Measurements from ENCODE around the gene CNTNAP2.

The CNTNAP2 gene

DNA sequence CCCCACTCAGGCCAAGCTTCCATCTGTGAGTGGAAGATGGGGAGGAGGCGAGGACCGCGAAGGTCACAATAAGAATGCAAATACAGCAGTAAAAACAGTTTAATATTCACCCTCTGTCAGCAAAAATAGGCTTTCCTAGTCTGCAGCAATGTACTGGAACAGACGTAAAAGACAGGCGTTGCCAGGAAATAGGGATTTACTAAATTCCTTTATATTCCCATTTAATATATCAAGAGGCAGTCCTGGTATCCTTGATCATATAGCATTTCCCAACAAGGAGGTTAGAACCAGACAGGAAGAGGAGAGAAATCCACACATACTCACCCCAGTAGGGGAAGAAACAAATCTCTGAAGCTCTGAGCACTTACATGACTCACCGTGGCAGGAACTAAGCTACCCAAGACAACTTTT lies 1419.1 kb downstream of the CNTNAP2 start:
- H3K4me1 ChIP-seq (ENCODE audit: control insufficient read depth, insufficient read depth, low read length), result no peaks in the 10 kb centered on the region
- no peaks in the 10 kb centered on the region for H3K9me3 ChIP-seq (ENCODE audit: control insufficient read depth, low read length)
- no peak overlapping the region for H3K27ac ChIP-seq (ENCODE audit: insufficient read depth, low read depth, low read length, poor library complexity, severe bottlenecking)
- WGBS, 2 experiments, result 98% methylated on average over 6 of the region's 6 CpGs
- no peak overlapping the region for H3K4me3 ChIP-seq (ENCODE audit: insufficient read depth, low read depth, low read length)
- no peaks in the 10 kb centered on the region for H3K27me3 ChIP-seq (ENCODE audit: control insufficient read depth, insufficient read depth, low read length, poor library complexity, severe bottlenecking)
- H3K36me3 ChIP-seq (ENCODE audit: control insufficient read depth, insufficient read depth, low read length), result no peaks in the 10 kb centered on the region

DNA sequence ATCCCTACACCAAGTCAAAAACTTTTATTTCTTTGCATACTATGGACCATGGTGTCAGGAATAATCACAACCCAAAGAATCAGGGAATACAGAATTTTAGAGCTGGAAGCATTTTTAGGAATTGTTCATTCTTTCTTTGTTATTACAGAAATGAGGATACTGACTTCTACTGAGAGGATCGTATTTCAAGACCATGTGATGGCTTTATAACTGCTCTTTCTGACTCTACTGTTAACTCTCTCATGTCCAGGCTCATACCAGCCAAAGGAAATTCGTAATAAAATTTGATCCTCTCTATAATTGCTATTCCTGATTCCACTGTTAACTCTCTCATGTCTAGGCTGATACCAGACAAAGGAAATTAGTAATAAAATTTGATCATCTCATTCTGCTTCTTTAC lies 1423.1 kb downstream of the CNTNAP2 start:
- Histone ChIP-seq H3K9me3 (ENCODE audit: control insufficient read depth, low read length) (no peaks in the 10 kb centered on the region), H3K36me3 (ENCODE audit: control insufficient read depth, insufficient read depth, low read length) (no peaks in the 10 kb centered on the region), H3K4me3 (ENCODE audit: insufficient read depth, low read depth, low read length) (no peak overlapping the region)

DNA sequence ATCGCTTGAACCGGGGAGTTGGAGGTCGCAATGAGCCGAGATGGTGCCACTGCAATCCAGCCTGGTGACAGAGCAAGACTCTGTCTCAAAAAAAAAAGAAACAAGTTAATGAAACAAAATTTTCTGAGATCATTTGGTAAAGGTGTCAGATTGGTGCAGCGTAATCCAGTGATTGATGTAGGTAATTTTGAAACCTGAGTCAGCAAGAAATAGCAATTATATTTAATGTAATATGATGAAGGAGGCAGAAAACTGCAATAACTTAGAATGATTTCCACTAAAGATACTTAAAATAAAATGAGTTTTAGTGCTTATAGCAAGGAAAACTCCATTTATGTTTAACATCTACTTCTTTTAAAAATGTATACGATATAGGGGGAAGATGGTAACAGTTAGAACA lies 1424.1 kb downstream of the CNTNAP2 start:
- H3K4me1 ChIP-seq (ENCODE audit: control insufficient read depth, insufficient read depth, low read length), result no peaks in the 10 kb centered on the region
- no peak overlapping the region for H3K27ac ChIP-seq (ENCODE audit: insufficient read depth, low read depth, low read length, poor library complexity, severe bottlenecking)
- no peak overlapping the region for H3K4me3 ChIP-seq (ENCODE audit: insufficient read depth, low read depth, low read length)
- H3K36me3 ChIP-seq (ENCODE audit: control insufficient read depth, insufficient read depth, low read length), result no peaks in the 10 kb centered on the region
- no peaks in the 10 kb centered on the region for H3K27me3 ChIP-seq (ENCODE audit: control insufficient read depth, insufficient read depth, low read length, poor library complexity, severe bottlenecking)
- no peaks in the 10 kb centered on the region for H3K9me3 ChIP-seq (ENCODE audit: control insufficient read depth, low read length)
- 95 to 97% methylated on average over 6 of the region's 6 CpGs for WGBS, 2 experiments

More for the DNA sequence above, 1423.1 kb downstream of the CNTNAP2 start:
- H3K4me1 ChIP-seq (ENCODE audit: control insufficient read depth, insufficient read depth, low read length), result no peaks in the 10 kb centered on the region
- no peak overlapping the region for H3K27ac ChIP-seq (ENCODE audit: insufficient read depth, low read depth, low read length, poor library complexity, severe bottlenecking)
- no peaks in the 10 kb centered on the region for H3K27me3 ChIP-seq (ENCODE audit: control insufficient read depth, insufficient read depth, low read length, poor library complexity, severe bottlenecking)
- whole genome bisulfite sequencing, 2 experiments, result 89 to 91% methylated on average over 2 of the region's 2 CpGs

DNA sequence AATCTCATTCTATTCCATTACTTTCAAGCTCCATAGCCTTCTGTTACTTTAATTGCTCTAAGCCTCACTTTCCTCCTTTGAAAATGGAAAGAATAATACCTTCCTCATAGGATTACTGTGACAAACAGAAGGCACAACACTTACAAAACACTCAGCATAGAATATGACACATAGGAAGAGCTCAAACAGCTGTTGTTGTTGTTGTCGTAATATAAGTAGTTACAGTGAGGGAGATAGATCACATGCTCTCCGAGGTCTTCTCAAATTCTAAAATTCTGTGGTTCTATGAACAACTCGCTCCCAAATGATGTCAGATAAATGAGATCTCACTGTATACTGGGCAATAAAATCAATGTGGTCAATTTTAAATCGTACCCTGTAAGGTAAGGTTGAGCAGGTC lies 1424.7 kb downstream of the CNTNAP2 start:
- no peaks in the 10 kb centered on the region for H3K27me3 ChIP-seq (ENCODE audit: control insufficient read depth, insufficient read depth, low read length, poor library complexity, severe bottlenecking)
- no peaks in the 10 kb centered on the region for H3K9me3 ChIP-seq (ENCODE audit: control insufficient read depth, low read length)
- no peaks in the 10 kb centered on the region for H3K36me3 ChIP-seq (ENCODE audit: control insufficient read depth, insufficient read depth, low read length)
- no peaks in the 10 kb centered on the region for H3K4me1 ChIP-seq (ENCODE audit: control insufficient read depth, insufficient read depth, low read length)
- WGBS, 2 experiments, result 82 to 93% methylated on average over 3 to 4 of the region's 4 CpGs
- no peak overlapping the region for H3K27ac ChIP-seq (ENCODE audit: insufficient read depth, low read depth, low read length, poor library complexity, severe bottlenecking)
- H3K4me3 ChIP-seq (ENCODE audit: insufficient read depth, low read depth, low read length), result no peak overlapping the region

DNA sequence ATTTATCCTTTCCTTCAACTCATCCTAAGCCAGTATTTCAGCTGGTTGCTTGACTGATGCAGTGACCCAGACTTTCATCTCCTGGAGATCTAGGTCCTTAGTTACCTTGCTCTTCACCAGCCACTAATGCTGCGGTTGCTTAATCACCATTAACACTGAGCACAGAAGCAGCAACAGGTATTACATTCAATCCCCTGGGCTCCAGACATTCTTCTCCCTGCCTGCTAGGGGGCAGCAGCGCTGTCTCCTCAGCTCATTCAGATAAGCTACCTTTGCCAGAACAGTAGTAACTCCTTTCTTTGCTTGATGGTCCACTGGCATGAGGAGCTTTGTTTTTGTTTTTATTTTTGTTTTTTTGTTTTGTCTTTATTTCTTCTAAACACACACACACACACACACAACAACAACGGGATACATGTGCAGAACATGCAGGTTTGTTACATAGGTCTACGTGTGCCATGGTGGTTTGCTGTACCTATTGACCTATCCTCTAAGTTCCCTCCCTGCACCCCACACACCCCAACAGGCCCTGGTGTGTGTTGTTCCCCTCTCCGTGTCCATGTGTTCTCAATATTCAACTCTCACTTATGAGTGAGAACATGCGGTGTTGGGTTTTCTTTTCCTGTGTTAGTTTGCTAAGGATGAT lies 1430.8 kb downstream of the CNTNAP2 start:
- 79 to 82% methylated on average over 6 of the region's 6 CpGs for WGBS, 2 experiments
- no peak overlapping the region for H3K4me3 ChIP-seq (ENCODE audit: insufficient read depth, low read depth, low read length)
- H3K9me3 ChIP-seq (ENCODE audit: control insufficient read depth, low read length), result no peaks in the 10 kb centered on the region
- H3K36me3 ChIP-seq (ENCODE audit: control insufficient read depth, insufficient read depth, low read length), result no peaks in the 10 kb centered on the region
- no peaks in the 10 kb centered on the region for H3K27me3 ChIP-seq (ENCODE audit: control insufficient read depth, insufficient read depth, low read length, poor library complexity, severe bottlenecking)
- no peak overlapping the region for H3K27ac ChIP-seq (ENCODE audit: insufficient read depth, low read depth, low read length, poor library complexity, severe bottlenecking)
- H3K4me1 ChIP-seq (ENCODE audit: control insufficient read depth, insufficient read depth, low read length), result no peaks in the 10 kb centered on the region

DNA sequence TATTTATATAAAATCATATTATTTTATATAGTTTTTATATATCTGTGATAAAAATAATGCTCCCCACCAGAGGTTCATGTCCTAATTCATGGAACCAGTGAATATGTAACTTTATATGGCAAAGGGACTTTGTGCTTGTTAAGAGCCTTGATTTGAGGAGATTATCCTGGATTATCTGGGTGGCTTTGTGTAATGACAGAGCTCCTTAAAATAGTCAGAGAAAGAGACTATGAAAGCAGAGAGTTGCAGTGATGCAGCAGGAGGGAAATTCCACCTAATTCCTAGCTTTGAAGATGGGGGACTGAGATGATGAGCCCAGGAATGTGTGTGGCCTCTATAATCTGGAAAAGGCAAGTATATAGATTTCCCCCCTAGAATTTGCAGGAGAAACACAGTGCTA lies 1439.7 kb downstream of the CNTNAP2 start:
- no peaks in the 10 kb centered on the region for H3K36me3 ChIP-seq (ENCODE audit: control insufficient read depth, insufficient read depth, low read length)
- H3K27ac ChIP-seq (ENCODE audit: insufficient read depth, low read depth, low read length, poor library complexity, severe bottlenecking), result no peak overlapping the region
- H3K9me3 ChIP-seq (ENCODE audit: control insufficient read depth, low read length), result no peaks in the 10 kb centered on the region
- H3K4me3 ChIP-seq (ENCODE audit: insufficient read depth, low read depth, low read length), result no peak overlapping the region
- H3K4me1 ChIP-seq (ENCODE audit: control insufficient read depth, insufficient read depth, low read length), result no peaks in the 10 kb centered on the region
- H3K27me3 ChIP-seq (ENCODE audit: control insufficient read depth, insufficient read depth, low read length, poor library complexity, severe bottlenecking), result peaks cover 11% of the 10 kb centered on the region

DNA sequence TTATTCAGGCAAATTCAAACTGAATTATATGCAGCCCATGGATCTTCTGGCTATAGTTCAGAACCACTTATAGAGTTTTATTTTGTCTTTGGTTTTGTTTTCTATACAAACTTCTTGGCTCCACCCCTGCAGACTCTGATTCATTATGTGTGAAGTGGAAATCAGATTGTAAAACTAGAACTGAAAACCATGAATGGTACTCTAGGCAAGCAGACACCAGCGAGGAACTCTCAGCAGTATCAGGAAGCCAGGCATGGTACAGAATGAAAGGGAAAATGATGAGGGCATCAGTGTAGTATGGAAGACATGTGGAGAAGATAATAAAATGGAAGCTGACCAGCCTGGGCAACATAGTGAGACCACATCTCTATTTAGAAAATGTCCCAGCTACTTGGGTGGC lies 1447.1 kb downstream of the CNTNAP2 start:
- Histone ChIP-seq H3K27me3 (ENCODE audit: control insufficient read depth, insufficient read depth, low read length, poor library complexity, severe bottlenecking) (no peaks in the 10 kb centered on the region), H3K4me1 (ENCODE audit: control insufficient read depth, insufficient read depth, low read length) (no peaks in the 10 kb centered on the region), H3K4me3 (ENCODE audit: insufficient read depth, low read depth, low read length) (no peak overlapping the region), H3K27ac (ENCODE audit: insufficient read depth, low read depth, low read length, poor library complexity, severe bottlenecking) (no peak overlapping the region), H3K9me3 (ENCODE audit: control insufficient read depth, low read length) (no peaks in the 10 kb centered on the region), H3K36me3 (ENCODE audit: control insufficient read depth, insufficient read depth, low read length) (no peaks in the 10 kb centered on the region)
- WGBS, 2 experiments, result 94 to 95% methylated on average over 1 of the region's 1 CpG

DNA sequence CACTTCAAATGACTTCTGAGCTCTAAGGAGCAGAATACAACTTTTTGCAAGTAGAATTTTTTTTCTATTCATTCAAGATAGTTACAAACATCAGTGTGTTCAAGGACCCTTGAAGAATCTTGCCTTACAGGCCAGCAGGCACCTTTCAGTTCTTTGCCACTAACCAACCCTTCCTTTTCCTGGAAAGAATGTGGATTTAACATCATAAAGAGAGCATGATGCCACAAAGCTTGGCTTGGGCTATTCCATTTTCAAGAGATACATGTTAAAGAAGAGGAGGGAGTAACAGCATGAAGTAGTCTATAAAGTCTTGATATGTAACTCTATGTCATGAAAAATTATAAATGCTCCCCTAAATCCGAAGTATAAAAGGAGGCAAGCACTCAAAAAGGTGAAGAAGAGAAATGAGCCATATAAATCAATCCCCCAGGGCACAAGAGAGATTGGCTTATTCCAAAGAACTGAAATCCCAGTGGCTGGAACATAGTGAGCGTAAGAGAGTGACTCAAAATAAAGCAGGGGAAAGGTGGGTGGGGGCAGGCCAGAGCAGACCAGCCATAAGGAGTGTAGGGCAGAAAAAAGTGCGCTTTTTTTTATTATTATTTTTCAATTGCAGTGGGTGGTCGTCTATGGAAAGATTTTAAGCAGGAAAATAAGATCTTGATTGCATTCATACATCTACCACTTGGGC lies 1448.3 kb downstream of the CNTNAP2 start:
- H3K9me3 ChIP-seq (ENCODE audit: control insufficient read depth, low read length), result no peaks in the 10 kb centered on the region
- no peak overlapping the region for H3K4me3 ChIP-seq (ENCODE audit: insufficient read depth, low read depth, low read length)
- H3K27me3 ChIP-seq (ENCODE audit: control insufficient read depth, insufficient read depth, low read length, poor library complexity, severe bottlenecking), result no peaks in the 10 kb centered on the region
- H3K4me1 ChIP-seq (ENCODE audit: control insufficient read depth, insufficient read depth, low read length), result no peaks in the 10 kb centered on the region
- no peak overlapping the region for H3K27ac ChIP-seq (ENCODE audit: insufficient read depth, low read depth, low read length, poor library complexity, severe bottlenecking)
- no peaks in the 10 kb centered on the region for H3K36me3 ChIP-seq (ENCODE audit: control insufficient read depth, insufficient read depth, low read length)
- 95 to 96% methylated on average over 4 of the region's 4 CpGs for WGBS, 2 experiments

DNA sequence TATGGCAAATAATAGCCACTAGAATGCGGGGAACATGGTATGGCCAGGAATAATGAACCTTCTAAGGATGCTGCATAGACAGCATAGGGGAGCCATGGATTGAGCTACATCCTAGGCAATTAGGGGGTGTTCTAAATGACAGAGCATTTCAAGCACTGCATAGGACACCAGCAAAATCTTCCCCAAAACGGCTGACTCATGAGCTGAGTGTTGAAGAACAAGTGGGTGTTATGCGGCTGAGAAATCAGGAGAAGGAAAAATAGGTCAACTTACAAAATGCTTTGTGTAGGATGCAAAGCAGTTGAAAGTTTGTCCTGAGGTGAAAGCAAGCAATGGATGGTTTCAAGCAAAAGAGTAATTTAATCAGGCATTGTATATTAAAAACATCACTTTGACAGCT lies 1450.4 kb downstream of the CNTNAP2 start:
- Histone ChIP-seq H3K4me1 (ENCODE audit: control insufficient read depth, insufficient read depth, low read length) (peaks cover 5% of the 10 kb centered on the region), H3K9me3 (ENCODE audit: control insufficient read depth, low read length) (no peaks in the 10 kb centered on the region)
- WGBS, 2 experiments, result 94 to 96% methylated on average over 3 of the region's 3 CpGs

DNA sequence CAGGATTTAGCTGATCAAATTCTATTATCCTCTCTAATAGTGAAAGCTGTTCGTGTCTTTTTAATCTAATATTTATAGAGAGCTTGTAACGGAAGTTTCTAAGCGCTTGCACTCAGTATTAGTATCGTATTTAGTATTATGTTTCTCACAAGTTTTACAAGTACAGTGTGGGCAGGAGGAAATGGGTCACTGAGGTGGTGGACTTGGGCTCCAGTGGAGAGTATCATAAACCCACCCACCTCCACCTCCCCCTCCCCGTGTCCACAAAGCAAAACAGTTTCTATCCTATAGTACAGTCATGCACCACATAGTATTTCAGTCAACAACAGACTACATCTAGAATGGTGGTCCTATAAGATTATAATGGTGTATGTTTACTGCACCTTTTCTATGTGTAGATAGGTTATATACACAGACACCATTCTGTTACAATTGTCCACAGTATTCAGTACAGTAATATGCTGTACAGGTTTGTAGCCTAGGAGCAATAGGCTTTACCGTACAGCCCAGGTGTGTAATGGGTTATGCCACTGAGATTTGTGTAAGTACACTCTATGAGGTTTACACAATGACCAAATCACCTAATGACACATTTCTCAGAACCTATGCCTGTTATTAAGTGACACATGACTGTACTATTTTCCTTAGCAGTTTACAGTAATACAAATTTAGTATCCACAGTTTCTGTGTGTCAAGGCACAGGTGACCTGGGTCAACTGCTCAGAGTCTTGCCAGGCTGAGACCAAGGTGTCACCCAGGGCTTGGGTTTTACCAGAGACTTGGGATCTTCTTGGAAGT lies 1452.7 kb downstream of the CNTNAP2 start:
- Histone ChIP-seq H3K27ac (ENCODE audit: insufficient read depth, low read depth, low read length, poor library complexity, severe bottlenecking) (no peak overlapping the region), H3K4me3 (ENCODE audit: insufficient read depth, low read depth, low read length) (no peak overlapping the region), H3K9me3 (ENCODE audit: control insufficient read depth, low read length) (no peaks in the 10 kb centered on the region), H3K4me1 (ENCODE audit: control insufficient read depth, insufficient read depth, low read length) (peaks cover 7% of the 10 kb centered on the region), H3K27me3 (ENCODE audit: control insufficient read depth, insufficient read depth, low read length, poor library complexity, severe bottlenecking) (no peaks in the 10 kb centered on the region), H3K36me3 (ENCODE audit: control insufficient read depth, insufficient read depth, low read length) (no peaks in the 10 kb centered on the region)
- WGBS, 2 experiments, result 50 to 81% methylated on average over 2 to 6 of the region's 6 CpGs

More for the DNA sequence above, 1450.4 kb downstream of the CNTNAP2 start:
- Histone ChIP-seq H3K27ac (ENCODE audit: insufficient read depth, low read depth, low read length, poor library complexity, severe bottlenecking) (no peak overlapping the region), H3K36me3 (ENCODE audit: control insufficient read depth, insufficient read depth, low read length) (no peaks in the 10 kb centered on the region), H3K4me3 (ENCODE audit: insufficient read depth, low read depth, low read length) (no peak overlapping the region), H3K27me3 (ENCODE audit: control insufficient read depth, insufficient read depth, low read length, poor library complexity, severe bottlenecking) (no peaks in the 10 kb centered on the region)

Measured in ectodermal cell (in vitro differentiated cells).